GM12872 (cell line): ENCODE results near the gene S100A11.

ENCODE experiments used
- CTCF ChIP-seq: IDR thresholded peaks from 3 replicates; pipeline ENCODE4 v1.5.1; 2011; ENCODE audit warnings: low read depth, mild to moderate bottlenecking, low read length, moderate library complexity; ENCODE audit not compliant: insufficient read depth

S100A11 gene

GRCh38 chr1:152061952-152062351 is 25.1 kb upstream of the S100A11 start:
- no peak for TF ChIP-seq CTCF

GRCh38 chr1:152053375-152053774 is 16.6 kb upstream of the S100A11 start:
- TF ChIP-seq CTCF: no peak

- TF ChIP-seq CTCF: peak; percentile 87
These were observed 15.8 kb upstream of the S100A11 start for GRCh38 chr1:152052606-152053005.

GRCh38 chr1:152050886-152051675 is 14.3 kb upstream of the S100A11 start:
- TF ChIP-seq CTCF: no peak

GRCh38 chr1:152049291-152050083 is 12.7 kb upstream of the S100A11 start:
- TF ChIP-seq CTCF: no peak

- TF ChIP-seq CTCF: no peak
These were observed 11.7 kb upstream of the S100A11 start for GRCh38 chr1:152048416-152049009.

GRCh38 chr1:152047730-152048415 is 11.1 kb upstream of the S100A11 start:
- peak; percentile 80 for TF ChIP-seq CTCF
